K562 (cell line): ENCODE measurements around the gene NUTF2. TPM values are rescaled to one million over a fixed set of nuclear protein-coding genes. Genes with fewer than 3 reads are reported as not detected.

ENCODE experiments used
- ARNT ChIP-seq, 2 experiments: fragments of 450-650 bp; IDR thresholded peaks; 2 replicates each; pipeline ENCODE4 v1.6.1; 2016; ENCODE audit warnings: mild to moderate bottlenecking in 1 of 2
- BHLHE40 ChIP-seq: IDR thresholded peaks from 2 replicates; pipeline ENCODE4 v1.6.1; 2011; ENCODE audit warnings: low read length, improper control_type of control experiment
- CHD4 ChIP-seq: fragments of 200-600 bp; sonication (generic); IDR thresholded peaks from 3 replicates; pipeline ENCODE4 v1.6.1; 2012; ENCODE audit warnings: low read depth, mild to moderate bottlenecking, mixed read lengths, low read length, inconsistent platforms; ENCODE audit not compliant: insufficient read depth, insufficient replicate concordance, poor library complexity, severe bottlenecking
- CREB1 ChIP-seq, 2 experiments: sonication (generic) in 1 of 2; formaldehyde crosslinking in 1 of 2; IDR thresholded peaks; 2 replicates each; pipeline versions ENCODE4 v1.6.1 to v1.8.0; 2012 to 2022; ENCODE audit warnings: inconsistent platforms in 1 of 2, mild to moderate bottlenecking in 1 of 2, missing genetic modification reagents in 1 of 2, moderate library complexity in 1 of 2
- EGR1 ChIP-seq: fragments of 450-650 bp; conservative IDR thresholded peaks from 2 replicates; pipeline ENCODE4 v1.6.1; 2017; ENCODE audit warnings: mild to moderate bottlenecking
- GATA2 ChIP-seq: sonication (generic); formaldehyde crosslinking; IDR thresholded peaks from 2 replicates; pipeline ENCODE4 v1.4.0; 2020; ENCODE audit warnings: mild to moderate bottlenecking, missing genetic modification reagents
- HMGN3 ChIP-seq: IDR thresholded peaks from 2 replicates; pipeline ENCODE4 v1.6.1; 2011; ENCODE audit warnings: borderline replicate concordance, low read depth, mild to moderate bottlenecking, mixed read lengths, low read length; ENCODE audit not compliant: insufficient read length; ENCODE audit errors: extremely low read depth
- NCOA1 ChIP-seq: fragments of 450-650 bp; IDR thresholded peaks from 2 replicates; pipeline ENCODE4 v1.6.1; 2016; ENCODE audit warnings: low read depth
- PKNOX1 ChIP-seq: fragments of 450-650 bp; IDR thresholded peaks from 2 replicates; pipeline ENCODE4 v1.6.1; 2016
- POLR3A ChIP-seq: IDR thresholded peaks from 2 replicates; pipeline ENCODE4 v1.6.1; 2011; ENCODE audit warnings: borderline replicate concordance, mild to moderate bottlenecking, moderate library complexity; ENCODE audit not compliant: insufficient read length, insufficient read depth; ENCODE audit errors: extremely low read depth
- RBBP5 ChIP-seq: fragments of 200-600 bp; sonication (generic); IDR thresholded peaks from 2 replicates; pipeline ENCODE4 v1.6.1; 2012; ENCODE audit warnings: borderline replicate concordance, mild to moderate bottlenecking, low read length, control low read depth, inconsistent platforms; ENCODE audit not compliant: insufficient read depth, poor library complexity, severe bottlenecking
- TARDBP ChIP-seq: fragments of 450-650 bp; IDR thresholded peaks from 2 replicates; pipeline ENCODE4 v1.6.1; 2016
- TFAM ChIP-seq: fragments of 250-450 bp; sonication (Bioruptor Pico); conservative IDR thresholded peaks from 2 replicates; pipeline ENCODE4 v1.5.0; 2021; ENCODE audit warnings: mild to moderate bottlenecking, moderate library complexity
- THRB ChIP-seq: fragments of 450-650 bp; formaldehyde crosslinking; conservative IDR thresholded peaks from 2 replicates; pipeline ENCODE4 v1.4.0; 2022; ENCODE audit warnings: mild to moderate bottlenecking, missing genetic modification characterization
- ZNF134 ChIP-seq: fragments of 250-450 bp; sonication (Bioruptor Pico); conservative IDR thresholded peaks from 2 replicates; pipeline ENCODE4 v1.4.0; 2020
- ZNF766 ChIP-seq: fragments of 200-800 bp; sonication (Bioruptor generic); conservative IDR thresholded peaks from 2 replicates; pipeline ENCODE4 v1.6.1; 2016; ENCODE audit warnings: missing genetic modification characterization, missing compliant biosample characterization
- polyA plus RNA-seq, 8 experiments: library from polyadenylated mRNA; depleted of rRNA in 4 of 8; stranded (reverse) in 5 of 8; unstranded in 3 of 8; fragments of >200 nt; fragmentation: Nextera tagmentation in 2 of 8; fragmentation: Illumina TruSeq in 1 of 8; extraction: Ambion mirVana in 2 of 8; extraction: Trizol in 1 of 8; gene quantifications; 2 replicates each; pipeline versions ENCODE4 v1.2.1 to v1.2.3, GENCODE V29; 2011 to 2014; ENCODE audit warnings: inconsistent platforms in 1 of 8, missing spikeins in 1 of 8
- total RNA-seq, 7 experiments: library from RNA; depleted of rRNA in 6 of 7; stranded (reverse); fragments of >200 nt in 6 of 7; fragmentation: Illumina TruSeq in 2 of 7; extraction: Trizol in 2 of 7; gene quantifications; 2 replicates each; pipeline versions ENCODE4 v1.2.1 to v1.2.3, GENCODE V29; 2011 to 2021; ENCODE audit warnings: low replicate concordance in 1 of 7
- TF ChIP-seq, protein P1 (sequence below): IDR thresholded peaks from 2 replicates; pipeline ENCODE4 v1.6.1; 2011; ENCODE audit warnings: borderline replicate concordance, low read depth, mild to moderate bottlenecking, moderate library complexity, low read length; ENCODE audit not compliant: insufficient read depth, poor library complexity, severe bottlenecking
- TF ChIP-seq, protein P2 (sequence below): sonication (generic); formaldehyde crosslinking; IDR thresholded peaks from 2 replicates; pipeline ENCODE4 v1.8.1; 2023; ENCODE audit warnings: mild to moderate bottlenecking, missing genetic modification reagents

NUTF2 gene
- total and polyA plus RNA-seq, 9 of the 15 experiments (the other 6 are each of a cell fraction or from before 2014, with no cell fraction given), result 106 to 248 (median 147) TPM

DNA sequence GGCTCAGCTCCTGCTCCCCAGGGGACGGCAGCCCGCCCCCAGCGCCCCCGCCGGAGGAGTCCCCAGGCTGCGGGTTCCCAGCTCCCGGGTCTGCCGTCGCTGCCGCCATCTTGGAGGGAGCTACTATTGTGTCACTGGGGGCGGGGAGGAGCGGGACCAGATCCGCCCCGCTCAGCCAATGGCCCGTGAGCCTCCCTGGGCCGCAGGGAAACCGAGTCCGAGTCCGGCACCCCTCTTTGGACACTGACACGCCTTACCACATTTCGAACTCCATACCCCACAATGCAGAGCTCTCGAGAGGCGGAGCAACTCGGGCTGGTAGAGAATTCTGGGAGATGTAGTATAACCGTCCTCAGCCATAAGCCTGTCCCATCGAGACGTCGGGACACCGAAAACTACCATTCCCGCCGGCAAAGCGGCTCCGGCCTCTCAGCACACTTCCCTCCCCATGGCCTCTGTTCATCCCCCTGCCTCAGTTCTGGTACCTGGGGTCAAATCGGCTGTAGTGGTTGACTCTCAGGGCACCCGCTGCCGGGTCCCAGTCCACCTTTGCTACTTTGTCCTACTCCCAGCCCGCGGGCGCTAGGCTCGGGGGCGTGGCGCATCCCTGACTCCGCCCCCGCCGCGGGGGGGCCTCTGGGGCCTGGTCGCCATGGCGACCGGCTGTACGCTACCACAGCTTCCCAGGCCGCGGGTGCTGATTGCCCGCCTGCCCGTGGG, 40.1 kb upstream of the NUTF2 start, which contains the start of the genes RANBP10 and TSNAXIP1 (continued):
- TF ChIP-seq CREB1 (IDR thresholded peaks at IDR 0.05) (no peak), CREB1 (CRISPR knock-in tag; IDR thresholded peaks at IDR 0.05) (peak; percentile 59), CHD4 (no peak), BHLHE40 (peak; percentile 56; the same call in 1 of the 2 replicates), ZNF766 (peak; percentile 99), HMGN3 (peak; percentile 63), GATA2 (CRISPR knock-in tag) (no peak), NCOA1 (no peak), TARDBP (no peak), THRB (no peak), EGR1 (peak; percentile 86), RBBP5 (peak; percentile 99), TFAM (CRISPR knock-in tag) (no peak), POLR3A (no peak), PKNOX1 (peak; percentile 21; the same call in 1 of the 2 replicates), ZNF134 (peak; percentile 48), ARNT (IDR thresholded peaks at IDR 0.05) (no peak)
- TF ChIP-seq, protein P1, sequence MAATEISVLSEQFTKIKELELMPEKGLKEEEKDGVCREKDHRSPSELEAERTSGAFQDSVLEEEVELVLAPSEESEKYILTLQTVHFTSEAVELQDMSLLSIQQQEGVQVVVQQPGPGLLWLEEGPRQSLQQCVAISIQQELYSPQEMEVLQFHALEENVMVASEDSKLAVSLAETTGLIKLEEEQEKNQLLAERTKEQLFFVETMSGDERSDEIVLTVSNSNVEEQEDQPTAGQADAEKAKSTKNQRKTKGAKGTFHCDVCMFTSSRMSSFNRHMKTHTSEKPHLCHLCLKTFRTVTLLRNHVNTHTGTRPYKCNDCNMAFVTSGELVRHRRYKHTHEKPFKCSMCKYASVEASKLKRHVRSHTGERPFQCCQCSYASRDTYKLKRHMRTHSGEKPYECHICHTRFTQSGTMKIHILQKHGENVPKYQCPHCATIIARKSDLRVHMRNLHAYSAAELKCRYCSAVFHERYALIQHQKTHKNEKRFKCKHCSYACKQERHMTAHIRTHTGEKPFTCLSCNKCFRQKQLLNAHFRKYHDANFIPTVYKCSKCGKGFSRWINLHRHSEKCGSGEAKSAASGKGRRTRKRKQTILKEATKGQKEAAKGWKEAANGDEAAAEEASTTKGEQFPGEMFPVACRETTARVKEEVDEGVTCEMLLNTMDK, result no peak
- TF ChIP-seq, protein P2, sequence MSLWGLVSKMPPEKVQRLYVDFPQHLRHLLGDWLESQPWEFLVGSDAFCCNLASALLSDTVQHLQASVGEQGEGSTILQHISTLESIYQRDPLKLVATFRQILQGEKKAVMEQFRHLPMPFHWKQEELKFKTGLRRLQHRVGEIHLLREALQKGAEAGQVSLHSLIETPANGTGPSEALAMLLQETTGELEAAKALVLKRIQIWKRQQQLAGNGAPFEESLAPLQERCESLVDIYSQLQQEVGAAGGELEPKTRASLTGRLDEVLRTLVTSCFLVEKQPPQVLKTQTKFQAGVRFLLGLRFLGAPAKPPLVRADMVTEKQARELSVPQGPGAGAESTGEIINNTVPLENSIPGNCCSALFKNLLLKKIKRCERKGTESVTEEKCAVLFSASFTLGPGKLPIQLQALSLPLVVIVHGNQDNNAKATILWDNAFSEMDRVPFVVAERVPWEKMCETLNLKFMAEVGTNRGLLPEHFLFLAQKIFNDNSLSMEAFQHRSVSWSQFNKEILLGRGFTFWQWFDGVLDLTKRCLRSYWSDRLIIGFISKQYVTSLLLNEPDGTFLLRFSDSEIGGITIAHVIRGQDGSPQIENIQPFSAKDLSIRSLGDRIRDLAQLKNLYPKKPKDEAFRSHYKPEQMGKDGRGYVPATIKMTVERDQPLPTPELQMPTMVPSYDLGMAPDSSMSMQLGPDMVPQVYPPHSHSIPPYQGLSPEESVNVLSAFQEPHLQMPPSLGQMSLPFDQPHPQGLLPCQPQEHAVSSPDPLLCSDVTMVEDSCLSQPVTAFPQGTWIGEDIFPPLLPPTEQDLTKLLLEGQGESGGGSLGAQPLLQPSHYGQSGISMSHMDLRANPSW, result 0 out of 2 replicates have a peak, but pooled peaks have one; percentile 53
